GM10266 (cell line): ENCODE measurements around the gene WDR70.

Experiments used
- DNase-seq: peaks from one replicate; pipeline ENCODE4 v3.0.0; 2012; ENCODE audit errors: extremely low spot score
- CTCF ChIP-seq: IDR thresholded peaks from 2 replicates; pipeline ENCODE4 v1.5.1; 2012; ENCODE audit warnings: mild to moderate bottlenecking, low read depth; ENCODE audit not compliant: control insufficient read depth, insufficient read depth; ENCODE audit errors: missing control alignments

The WDR70 gene

GRCh38 chr5:37539459-37539858, 160.3 kb downstream of the WDR70 start:
- DNase-seq: no peak
- no peak for TF ChIP-seq CTCF

DNA sequence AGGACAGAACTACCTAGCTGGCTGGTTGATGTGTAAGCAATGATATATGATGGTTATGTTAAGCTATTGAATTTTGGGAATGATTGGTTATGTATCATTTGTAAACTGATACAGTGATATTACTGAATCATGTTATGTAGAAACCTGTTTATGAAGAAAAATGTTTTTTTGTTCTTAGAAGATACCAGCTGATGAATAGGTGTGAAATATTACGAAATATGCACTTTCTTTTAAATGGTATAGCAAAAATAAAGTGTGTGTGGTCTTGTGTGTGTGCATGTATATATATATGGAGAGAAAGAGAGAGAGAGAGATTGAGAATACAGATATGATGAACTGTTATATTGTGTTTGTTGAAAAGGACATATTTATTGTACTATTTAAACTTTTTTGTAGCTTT, 164.1 kb downstream of the WDR70 start:
- no peak for TF ChIP-seq CTCF
- no peak for DNase-seq

GRCh38 chr5:37549411-37549810, 170.3 kb downstream of the WDR70 start:
- no peak for DNase-seq
- no peak for TF ChIP-seq CTCF

DNA sequence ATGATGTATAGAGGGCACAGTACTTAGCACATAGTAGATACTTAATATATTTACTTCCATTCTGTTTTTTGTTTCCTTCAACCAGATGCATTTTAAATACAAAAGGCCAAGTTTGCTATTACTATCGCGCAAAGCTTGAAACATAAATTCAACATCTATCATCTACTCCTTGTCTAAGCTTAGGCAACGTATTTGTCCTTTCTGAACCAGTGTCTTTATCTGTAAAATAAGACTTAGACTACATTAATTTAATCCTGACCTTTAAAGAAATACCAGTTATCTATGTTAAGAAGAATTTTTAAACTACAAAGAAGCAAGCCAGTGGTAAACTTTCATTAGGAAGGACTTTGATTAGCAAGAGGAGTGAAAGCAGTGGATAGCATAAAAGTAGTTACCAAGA, 173.0 kb downstream of the WDR70 start:
- TF ChIP-seq CTCF: no peak
- DNase-seq: no peak

DNA sequence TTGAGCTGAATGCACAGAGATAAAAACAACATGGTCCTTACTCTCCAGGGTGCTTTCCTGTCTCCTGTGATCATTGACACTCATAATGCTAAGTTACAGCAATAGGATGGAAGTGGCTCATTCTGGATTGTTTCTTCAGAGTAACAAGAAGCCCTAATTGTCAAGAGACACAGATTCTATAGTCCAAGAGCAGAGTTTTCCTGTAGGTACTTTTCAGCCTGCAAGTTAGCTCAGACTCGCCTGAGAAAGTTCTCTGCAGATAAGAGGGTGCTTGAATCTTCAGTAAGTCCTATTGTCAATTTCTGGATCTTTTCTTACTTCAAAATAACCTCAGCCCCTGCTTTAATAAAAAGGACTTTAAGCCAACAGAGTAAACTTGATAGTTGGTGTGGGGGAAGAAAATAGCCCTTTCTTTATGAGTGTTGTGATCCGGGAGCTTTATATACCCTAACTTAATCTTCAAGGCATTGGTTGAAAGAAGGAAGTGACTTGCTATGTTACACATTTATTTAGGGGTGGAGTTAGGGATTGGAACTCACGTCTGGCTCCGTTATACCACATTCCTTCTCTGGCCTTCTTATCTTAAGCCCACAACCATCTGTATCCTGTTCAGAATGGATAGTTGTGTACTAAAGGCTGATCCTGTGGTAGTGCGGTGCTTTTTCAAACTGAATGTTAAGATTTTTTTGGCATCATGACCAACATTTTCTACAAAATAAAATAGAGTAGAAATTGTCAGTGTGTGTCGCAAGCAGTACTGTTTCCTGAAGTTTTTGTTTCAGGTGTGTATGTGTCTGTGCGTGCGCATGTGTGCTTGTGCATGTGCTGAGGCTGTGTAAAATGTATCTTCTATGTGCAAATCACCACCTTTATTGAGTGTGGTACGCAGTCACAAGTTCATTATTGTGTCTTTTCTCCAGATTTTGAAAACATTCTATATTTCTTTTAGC, 173.9 kb downstream of the WDR70 start:
- no peak for DNase-seq
- no peak for TF ChIP-seq CTCF

DNA sequence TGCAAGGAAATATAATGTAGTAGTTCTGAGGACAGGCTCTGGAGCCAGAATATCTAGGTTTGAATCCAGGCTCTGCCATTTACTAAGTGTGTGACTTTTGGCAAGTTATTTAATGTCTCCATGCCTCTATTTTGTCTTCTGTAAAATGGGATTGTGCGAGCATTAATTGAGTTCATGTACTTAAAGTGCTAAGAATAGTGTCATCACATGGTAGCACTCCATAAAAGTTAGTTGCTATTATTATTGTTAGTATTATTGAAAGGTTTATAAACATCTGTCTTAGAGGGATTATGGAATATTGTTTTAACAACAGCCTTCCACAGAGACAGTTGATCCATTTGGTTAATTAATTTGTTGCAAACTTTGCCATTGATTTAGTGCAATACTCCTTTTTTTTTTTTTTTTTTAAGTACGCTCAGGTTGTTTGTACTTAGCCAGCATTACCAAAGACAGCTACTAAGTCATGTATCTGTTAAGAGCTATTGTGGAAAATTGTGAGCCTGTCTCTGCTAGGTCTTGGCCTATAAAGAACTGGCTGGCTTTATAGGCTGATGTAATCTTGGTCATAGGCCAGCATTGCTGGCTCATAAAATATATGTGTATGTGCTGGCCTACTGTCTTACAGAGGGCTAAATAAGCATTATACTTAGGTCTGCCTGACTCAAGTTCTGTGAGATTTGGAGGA, 174.7 kb downstream of the WDR70 start:
- no peak for TF ChIP-seq CTCF

GRCh38 chr5:37554405-37554739, 175.3 kb downstream of the WDR70 start:
- no peak for TF ChIP-seq CTCF
- no peak for DNase-seq

More for the DNA sequence above, 174.7 kb downstream of the WDR70 start:
- DNase-seq: no peak
